HL-60 (cell line): Measurements from ENCODE around the gene LRRC71.

Source experiments
- CTCF ChIP-seq: IDR thresholded peaks from one replicate; pipeline ENCODE4 v1.5.1; 2011; ENCODE audit warnings: low read length, control low read depth, inconsistent platforms; ENCODE audit not compliant: insufficient read depth
- GABPA ChIP-seq: IDR thresholded peaks from 2 replicates; pipeline ENCODE4 v1.6.1; 2012; ENCODE audit warnings: low read depth
- POLR2AphosphoS5 ChIP-seq: IDR thresholded peaks from 2 replicates; pipeline ENCODE4 v1.6.1; 2012; ENCODE audit warnings: low read depth

GRCh38 chr1:156944268-156944667 is 23.8 kb downstream of the LRRC71 start:
- TF ChIP-seq CTCF (no peak), GABPA (no peak), POLR2AphosphoS5 (no peak)
